ENCODE results near the gene ZNF300.
"Not testable (repeated sequence)": the region's sequence is repeated elsewhere in the genome, so short reads cannot be mapped to it uniquely, and the experiment has no call there.

The ZNF300 gene

DNA sequence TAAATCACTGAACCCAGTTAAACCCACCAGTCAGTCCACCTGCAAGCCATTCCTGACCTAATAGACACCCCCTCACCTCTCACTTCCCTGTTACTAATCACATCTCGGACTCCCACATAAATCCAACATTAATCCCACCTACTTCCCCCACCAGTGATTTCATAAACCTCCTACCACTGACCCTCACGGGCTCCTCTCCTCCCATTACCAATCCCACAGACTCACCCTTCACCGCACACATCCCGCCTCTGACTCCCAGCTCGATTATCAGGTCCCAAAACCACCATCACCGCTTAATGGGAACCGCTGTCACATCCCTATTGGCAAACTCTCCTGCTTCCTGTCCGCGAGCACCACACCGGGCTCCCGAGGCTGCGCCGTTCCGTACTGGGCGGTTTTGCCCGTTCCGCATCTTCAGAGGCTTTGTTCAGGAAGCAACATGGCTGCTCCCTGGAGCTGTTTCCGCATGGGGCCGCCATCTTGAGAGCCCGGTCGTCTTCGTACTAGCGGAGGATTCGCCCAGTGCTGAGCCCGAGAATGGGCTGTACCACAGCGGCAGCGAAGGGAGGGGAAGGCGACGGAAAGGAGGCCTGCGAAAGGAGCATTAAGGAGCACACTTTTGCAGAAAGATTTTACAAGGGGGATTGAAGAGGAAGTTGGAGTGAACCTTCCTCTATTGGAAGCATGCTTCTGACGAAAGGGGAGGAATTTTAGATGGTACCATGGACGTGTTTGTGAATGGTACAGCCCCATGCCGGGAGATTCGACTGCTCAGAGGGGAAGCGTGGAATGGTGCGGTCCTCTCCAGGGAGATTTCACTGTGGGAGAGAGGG lies at the start of gene ZNF300:
Gene ZNF300, minus strand, starts transcription at position 502 of the 833 bp plus-strand sequence. CDS start 1,825 bp downstream, outside the sequence.
- DNase-seq (ENCODE audit: low read depth in 2 of 2, low spot score in 1 of 2) = peak; percentile 10 to 32

DNA sequence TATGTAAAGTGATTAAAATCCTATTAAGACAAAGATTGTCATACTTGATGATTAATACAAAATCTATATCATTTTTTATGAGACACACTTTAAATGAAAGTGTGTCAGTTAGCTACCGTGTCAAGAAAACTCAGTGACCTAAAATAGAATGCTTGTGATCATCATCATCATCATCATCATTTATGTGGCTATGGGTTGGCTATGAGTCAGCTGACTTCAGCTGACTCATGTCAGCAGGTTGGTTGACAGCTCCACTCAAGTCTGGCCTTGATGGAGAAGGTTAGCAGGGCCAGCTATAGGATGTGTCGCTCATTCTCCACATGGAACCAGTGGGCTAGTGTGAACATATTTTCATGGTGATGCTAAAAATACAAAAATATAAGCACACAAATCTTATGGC lies 43.8 kb upstream of the ZNF300 start:
- DNase-seq (ENCODE audit: low read depth in 2 of 2, low spot score in 1 of 2) = no peak

DNA sequence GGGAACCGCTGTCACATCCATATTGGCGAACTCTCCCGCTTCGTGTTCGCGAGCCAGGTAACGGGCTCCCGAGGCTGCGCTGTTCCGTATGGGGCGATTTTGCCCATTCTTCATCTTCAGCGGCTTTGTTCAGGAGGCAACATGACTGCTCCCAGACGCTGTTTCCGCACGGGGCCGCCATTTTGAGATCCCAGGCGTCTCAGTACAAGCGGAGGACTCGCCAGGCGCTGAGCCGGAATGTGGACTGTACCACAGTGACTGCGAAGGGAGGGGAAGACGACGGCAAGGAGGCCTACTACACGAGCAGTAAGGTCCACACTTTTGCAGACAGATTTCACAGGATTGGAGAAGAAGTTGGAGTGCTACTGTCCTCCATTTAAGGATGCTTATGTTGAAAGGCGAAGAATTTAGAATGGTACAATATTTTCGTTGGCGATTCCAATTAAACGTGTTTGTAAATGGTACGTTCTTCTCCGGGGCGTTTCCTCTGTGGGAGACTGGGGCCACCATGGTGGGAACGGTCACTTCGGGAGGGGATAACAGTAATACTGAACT lies 41.6 kb upstream of the ZNF300 start:
- no peak for DNase-seq (ENCODE audit: low read depth in 2 of 2, low spot score in 1 of 2)

DNA sequence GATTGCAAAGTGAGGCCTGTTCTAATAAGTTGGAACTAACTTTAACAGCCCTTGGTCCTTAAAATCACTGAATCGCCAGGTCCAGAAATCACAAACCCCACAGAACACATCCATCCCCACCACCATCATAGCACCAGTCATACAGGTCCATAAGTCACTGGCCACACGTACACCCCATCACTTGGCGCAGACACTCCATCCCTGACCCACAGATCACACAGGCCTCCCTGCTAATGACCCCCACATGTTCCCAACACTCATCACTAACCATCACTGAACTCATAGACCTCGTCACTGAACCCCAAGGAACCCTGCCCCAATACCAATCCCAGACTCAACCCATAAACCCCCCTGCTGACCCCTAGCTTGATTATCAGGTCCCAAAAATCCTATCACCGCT lies 41.2 kb upstream of the ZNF300 start:
- no peak for DNase-seq (ENCODE audit: low read depth in 2 of 2, low spot score in 1 of 2)

DNA sequence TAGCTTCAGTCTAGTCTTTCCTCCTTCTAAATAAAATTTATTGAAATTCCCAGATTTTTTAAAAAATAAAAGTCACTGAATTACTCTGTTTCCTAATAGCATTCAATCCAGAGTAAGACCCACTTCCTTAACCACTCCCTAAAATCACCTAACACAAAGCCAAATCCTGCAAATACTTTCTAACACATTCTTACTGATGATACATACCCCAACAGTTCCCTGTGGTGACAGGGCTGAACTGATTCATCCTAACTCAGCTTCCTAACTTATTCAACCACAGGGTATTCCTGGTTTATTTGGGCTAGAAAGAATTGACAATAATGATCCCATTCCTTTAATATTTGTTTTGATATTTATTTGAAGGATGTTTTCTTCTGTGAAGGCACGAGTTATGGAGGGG lies 40.7 kb upstream of the ZNF300 start:
- no peak for DNase-seq (ENCODE audit: low read depth in 2 of 2, low spot score in 1 of 2)

DNA sequence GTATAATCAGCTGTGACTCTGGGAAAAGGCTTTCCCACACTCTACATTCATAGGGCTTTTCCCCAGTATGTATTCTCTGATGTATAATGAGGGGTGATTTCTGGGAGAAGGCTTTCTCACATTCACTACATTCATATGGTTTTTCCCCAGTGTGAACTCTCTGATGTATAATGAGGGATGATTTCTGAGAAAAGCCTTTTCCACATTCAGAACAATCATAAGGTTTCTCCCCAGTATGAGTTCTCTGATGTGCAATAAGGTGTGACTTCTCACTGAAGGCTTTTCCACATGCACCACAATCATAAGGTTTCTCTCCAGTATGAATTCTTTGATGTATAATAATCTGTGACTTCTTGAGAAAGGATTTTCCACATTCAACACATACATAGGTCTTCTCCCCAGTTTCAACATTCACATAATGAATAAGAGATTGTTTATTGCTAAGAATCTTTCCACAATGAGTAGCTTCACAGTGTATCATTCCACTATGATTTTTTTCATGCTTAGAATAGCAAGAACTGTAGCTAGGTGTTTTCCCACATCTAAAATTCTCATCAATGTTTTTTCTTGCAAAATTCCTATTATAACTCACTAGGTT lies 26.7 kb upstream of the ZNF300 start:
- no peak for DNase-seq (ENCODE audit: low read depth in 2 of 2, low spot score in 1 of 2)

DNA sequence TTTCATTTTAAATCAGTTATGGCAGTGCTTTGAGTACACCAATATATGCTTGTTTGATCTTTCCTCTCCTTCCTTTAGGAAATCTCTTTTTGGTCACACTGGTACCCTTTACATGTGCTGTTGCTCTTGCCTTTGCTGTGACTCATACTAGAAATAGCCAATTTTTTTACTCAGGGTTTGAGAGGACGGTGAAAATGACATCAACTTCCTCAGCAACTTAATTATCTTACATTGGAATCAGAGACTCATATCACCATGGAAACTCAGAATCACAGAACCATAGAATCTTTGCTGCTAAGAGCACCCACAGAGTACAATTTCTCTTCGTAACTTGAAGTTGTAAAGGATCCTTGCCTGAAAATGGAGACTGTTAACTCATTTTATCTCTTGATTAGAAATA lies 13.8 kb upstream of the ZNF300 start:
- DNase-seq (ENCODE audit: low read depth in 2 of 2, low spot score in 1 of 2) = no peak

DNA sequence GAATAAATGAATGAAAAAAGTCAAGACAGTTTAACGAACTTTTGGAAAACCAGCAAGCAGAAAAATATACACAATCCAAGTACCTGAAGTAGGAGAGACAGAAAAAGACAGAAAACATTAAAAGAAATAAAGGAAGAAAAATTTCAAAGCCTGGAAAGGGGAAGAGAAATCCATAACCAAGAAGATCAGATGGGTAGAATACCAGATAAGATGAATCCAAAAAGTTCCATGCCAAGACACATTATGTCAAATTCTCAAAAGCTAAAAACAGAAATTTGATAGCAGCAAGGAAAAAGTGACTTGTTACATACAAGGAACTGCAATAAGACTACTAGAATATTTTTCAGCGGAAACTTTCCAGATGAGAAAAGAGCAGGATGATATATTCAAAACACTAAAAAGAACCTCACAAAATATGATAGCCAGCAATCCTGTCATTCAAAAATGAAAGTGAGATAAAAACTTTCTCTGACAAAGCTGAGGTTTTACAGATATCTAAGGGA lies 7.6 kb upstream of the ZNF300 start:
- DNase-seq (ENCODE audit: low read depth in 2 of 2, low spot score in 1 of 2) = no peak

DNA sequence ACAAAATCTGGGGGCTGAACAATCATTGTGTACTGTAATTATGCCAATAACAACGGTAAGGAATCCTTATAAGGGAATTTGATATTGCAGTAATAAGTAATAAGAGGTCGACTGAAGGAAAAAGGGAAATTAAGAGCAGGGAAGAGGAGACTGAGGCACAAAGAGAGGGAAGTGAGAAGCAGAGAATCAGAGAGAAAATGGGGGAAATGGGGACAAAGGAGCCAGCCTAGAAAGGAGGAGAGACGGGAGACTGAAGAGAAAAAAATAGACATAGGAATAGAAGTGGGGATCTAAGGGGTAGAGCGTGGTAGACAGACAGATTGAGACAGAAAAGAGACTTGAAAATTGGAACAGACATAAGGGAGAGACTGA lies 518 bp upstream of the ZNF300 start:
- DNase-seq (ENCODE audit: low read depth in 2 of 2, low spot score in 1 of 2) = no peak

DNA sequence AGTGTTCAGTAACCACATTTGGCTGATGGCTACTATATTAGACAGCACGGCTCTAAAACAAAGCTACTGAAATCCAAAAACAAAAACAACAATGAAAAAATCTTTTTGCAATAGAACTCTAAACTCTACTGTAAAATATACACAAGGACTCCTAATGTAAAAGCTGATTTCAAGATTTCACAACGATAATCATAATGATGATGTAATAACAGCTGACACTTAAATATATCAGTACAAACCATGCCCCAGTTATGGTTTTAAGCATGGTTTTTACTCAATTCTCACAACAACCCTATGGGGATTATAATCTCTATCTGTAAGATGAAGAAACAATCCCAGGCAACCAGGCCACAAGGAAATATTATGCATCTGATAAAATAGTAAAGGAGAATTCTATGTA lies 3.3 kb downstream of the ZNF300 start:
- DNase-seq (ENCODE audit: low read depth in 2 of 2, low spot score in 1 of 2) = no peak

DNA sequence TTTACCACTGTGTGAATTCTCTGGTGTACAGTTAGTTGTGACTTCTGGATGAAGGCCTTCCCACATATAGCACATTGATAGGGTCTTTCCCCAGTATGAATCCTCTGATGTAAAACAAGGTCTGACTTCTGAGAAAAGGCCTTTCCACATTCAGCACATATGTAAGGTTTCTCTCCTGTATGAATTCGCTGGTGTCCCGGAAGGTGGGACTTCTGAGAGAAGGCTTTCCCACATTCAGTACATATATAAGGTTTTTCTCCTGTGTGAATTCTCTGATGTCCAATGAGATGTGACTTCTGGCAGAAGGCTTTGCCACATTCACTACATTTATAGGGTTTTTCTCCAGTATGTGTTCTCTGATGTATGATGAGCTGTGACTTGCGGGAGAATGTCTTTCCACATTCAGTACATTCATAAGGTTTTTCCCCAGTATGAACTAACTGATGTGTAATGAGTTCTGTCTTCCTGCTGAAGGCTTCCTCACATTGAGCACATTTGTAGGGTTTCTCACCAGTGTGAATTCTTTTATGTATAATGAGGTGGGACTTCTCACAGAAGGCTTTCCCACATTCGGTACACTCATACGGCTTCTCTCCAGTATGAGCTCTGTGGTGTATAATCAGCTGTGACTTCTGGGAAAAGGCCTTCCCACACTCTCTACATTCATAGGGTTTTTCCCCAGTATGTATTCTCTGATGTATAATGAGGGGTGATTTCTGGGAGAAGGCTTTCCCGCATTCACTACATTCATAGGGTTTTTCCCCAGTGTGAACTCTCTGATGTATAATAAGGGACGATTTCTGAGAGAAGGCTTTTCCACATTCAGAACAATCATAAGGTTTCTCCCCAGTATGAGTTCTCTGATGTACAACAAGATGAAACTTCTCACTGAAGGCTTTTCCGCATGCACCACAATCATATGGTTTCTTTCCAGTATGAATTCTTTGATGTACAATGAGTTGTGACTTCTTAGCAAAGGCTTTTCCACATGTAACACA lies 9.1 kb downstream of the ZNF300 start:
- no peak for DNase-seq (ENCODE audit: low read depth in 2 of 2, low spot score in 1 of 2)

DNA sequence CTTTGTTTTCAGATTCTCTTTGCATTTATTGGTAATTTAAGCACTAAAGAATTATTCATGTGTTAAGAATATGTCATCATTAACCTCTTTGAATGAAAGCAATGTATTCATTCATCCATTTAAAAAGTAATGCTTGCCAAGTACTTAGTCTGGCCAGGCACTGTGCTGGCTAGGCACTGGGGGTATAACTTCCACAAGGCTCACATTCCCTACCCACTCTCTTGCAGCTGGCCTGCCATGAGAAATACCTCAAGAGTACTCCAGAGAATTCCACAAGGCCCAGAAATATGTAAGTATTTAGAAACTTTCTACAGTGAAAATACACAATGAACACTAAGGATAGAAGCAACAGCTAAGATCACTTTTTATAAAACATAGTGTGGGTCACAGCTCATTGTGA lies 25.4 kb downstream of the ZNF300 start:
- no peak for DNase-seq (ENCODE audit: low read depth in 2 of 2, low spot score in 1 of 2)

DNA sequence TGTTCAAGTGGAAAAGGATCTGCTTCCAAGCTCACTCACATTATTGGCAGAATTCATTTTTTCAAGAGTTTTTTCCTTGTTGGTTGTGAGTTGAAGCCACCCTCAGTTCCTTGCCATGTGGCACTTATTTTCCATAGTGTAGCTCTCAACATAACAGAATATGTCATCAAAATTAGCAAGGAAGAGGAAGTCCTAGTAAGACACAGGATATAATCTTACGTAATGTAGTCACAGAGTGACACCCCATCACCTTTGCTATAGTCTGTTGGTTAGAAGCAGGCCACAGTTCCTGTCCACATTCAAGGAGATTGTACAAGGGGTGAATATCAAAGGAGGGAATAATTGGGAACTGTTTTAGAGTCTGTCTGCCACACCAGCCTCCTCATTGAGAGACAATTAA lies 42.7 kb downstream of the ZNF300 start:
- DNase-seq (ENCODE audit: low read depth in 2 of 2, low spot score in 1 of 2) = no peak

DNA sequence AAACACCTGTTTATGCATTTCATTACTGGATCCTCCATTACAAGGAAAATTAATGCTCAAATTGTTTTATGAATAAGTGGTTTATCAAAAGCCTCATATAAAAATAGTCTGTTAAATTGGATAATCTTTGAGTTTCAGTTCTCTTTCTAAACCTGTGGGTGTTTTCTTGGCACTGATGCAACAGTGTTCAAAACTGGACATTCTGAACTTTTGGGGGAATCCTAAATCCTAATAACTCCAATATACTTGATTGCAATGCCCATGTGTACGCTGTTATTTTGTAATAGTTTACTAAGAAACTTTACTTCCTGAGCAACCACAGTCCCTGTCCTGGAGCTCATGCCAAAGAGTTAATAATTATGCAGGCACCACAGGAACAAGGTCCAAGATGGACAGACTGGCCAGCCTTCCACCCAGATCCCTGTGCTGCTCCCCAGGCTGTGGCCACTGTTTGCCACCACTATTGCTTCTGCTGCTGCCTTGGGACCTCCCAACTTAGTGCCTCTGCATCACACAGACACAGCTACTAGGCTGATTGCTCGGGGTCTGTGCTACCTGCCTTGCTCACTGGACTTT lies 44.4 kb downstream of the ZNF300 start:
- DNase-seq (ENCODE audit: low read depth in 2 of 2, low spot score in 1 of 2) = no peak

DNA sequence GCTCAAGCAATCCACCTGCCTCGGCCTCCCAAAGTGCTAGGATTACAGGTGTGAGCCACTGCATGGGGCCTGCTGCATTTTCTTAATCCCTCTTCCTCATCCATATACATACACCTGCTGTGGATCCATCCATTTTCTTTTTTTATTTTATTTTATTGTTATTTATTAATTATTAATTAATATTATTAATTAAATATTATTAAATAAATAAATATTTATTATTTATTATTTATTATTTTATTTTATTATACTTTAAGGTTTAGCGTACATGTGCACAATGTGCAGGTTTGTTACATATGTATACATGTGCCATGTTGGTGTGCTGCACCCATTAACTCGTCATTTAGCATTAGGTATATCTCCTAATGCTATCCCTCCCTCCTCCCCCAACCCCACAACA lies 48.1 kb downstream of the ZNF300 start:
- not testable (repeated sequence) for DNase-seq (ENCODE audit: low read depth in 2 of 2, low spot score in 1 of 2)

DNA sequence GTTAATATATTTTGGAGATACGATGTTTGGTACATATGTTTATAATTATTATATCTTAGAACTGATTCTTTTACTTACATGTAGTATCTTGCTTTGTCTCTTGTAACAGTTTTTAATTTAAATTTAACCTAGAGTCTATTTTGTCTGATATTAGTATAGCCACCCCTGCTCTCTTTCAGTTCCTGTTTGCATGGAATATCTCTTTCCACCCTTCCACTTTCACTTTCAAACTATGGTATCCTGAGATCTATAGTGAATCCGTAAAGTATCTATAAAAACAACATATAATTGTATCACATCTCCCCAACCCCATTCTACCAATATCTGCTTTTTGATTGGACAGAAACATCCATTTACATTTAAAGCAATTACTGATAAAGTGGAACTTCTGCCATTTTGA lies 51.2 kb downstream of the ZNF300 start:
- DNase-seq (ENCODE audit: low read depth in 2 of 2, low spot score in 1 of 2) = no peak

DNA sequence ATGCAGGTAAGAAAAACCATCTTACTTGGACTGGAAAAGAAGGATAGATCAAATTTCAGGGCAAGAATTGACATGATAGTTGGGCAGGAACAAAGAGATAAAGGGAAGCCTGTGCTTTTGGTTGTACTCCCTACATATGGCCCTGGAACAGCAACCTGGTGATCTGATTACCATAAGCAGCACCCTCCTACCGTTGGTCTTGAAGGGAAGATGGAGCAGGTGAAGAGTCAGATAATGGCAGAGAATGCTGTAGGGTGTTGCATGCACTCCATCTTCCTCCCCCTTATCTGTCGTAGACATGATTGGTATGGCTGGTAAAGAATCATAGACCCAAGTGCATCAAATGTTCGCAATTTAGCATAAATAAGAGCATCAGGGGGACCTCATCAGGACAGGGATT lies 53.7 kb downstream of the ZNF300 start:
- DNase-seq (ENCODE audit: low read depth in 2 of 2, low spot score in 1 of 2) = no peak

DNA sequence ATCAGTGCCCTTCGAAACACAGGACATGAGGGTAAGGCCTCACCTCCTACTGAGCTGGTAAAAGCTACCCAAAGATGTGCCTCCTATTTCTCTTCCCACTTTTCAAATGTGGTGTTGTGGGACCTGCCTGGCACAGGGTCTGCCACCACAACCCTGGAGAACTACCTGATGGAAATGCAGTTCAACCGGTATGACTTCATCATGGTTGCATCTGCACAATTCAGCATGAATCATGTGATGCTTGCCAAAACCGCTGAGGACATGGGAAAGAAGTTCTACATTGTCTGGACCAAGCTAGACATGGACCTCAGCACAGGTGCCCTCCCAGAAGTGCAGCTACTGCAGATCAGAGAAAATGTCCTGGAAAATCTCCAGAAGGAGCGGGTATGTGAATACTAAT lies 56.5 kb downstream of the ZNF300 start:
- no peak for DNase-seq (ENCODE audit: low read depth in 2 of 2, low spot score in 1 of 2)

DNA sequence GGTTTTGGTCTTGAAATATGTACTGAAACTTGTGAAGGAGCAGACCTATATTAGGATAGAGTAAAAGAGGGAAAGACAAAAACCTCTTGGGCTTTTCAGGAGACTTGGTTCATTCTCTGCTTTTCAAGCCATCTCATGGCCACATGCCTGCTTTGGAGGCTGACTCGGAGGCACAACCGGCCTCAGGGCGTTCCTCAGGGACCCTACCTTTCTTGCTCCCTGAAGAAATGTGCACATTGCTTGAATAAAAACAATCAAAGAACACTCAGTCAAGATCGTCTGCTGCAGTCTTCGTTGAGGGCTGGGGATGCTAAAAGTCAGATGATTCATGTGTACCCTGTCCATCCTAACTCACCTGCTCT lies 57.5 kb downstream of the ZNF300 start:
- DNase-seq (ENCODE audit: low read depth in 2 of 2, low spot score in 1 of 2) = no peak

DNA sequence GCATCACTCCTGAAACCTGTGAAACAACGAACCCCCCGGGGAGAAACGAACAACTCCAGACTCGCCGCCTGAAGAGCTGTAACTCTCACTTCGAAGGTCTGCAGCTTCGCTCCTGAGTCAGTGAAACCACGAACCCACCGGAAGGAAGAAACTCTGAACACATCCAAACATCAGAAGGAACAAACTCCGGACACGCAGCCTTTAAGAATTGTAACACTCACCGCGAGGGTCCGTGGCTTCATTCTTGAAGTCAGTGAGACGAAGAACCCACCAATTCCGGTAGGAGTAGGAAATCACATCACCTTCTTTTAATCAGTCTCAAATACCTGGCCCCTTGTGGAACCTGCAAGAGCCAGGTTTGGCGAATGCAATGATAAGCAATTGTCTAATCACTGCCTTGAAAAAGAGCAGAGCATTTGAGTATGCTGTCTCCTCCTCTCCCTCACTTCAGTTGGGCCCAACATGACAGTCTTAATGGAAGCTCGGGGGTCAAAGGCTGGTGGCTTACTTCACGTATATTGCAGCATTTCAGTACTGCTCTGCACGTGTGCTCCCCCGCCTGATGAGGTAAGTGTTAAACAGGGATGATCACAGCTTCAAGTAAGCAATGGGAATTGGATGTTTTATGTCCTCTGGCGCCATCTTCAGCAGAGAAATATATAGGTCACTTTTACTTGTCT lies 58.0 kb downstream of the ZNF300 start:
- peak; percentile 12 to 24 for DNase-seq (ENCODE audit: low read depth in 2 of 2, low spot score in 1 of 2)
